Ovary (tissue), 9 donors: ENCODE results near the gene PTPRK. TPM values are rescaled to one million over a fixed set of nuclear protein-coding genes. Genes with fewer than 3 reads are reported as not detected.

Experiments used
- DNase-seq, 5 donors: peaks; one replicate each; pipeline ENCODE4 v3.0.0-alpha.2; 2019 to 2020
- H3K27ac ChIP-seq, 2 donors: fragments of 200-600 bp; one replicate each; pipeline versions ENCODE4 v1.5.1 to v1.8.0; 2019 to 2022
- H3K27me3 ChIP-seq: fragments of 200-600 bp; one replicate; pipeline ENCODE4 v1.8.0; 2022
- H3K36me3 ChIP-seq: fragments of 200-600 bp; sonication (generic); one replicate; pipeline ENCODE4 v1.5.1; 2019
- H3K4me1 ChIP-seq: one replicate; pipeline ENCODE4 v1.8.1; 2013; ENCODE audit warnings: mild to moderate bottlenecking, moderate library complexity; ENCODE audit not compliant: insufficient read depth
- H3K4me3 ChIP-seq: fragments of 200-600 bp; sonication (generic); one replicate; pipeline ENCODE4 v1.5.1; 2017
- H3K9me3 ChIP-seq, 2 donors: fragments of 200-600 bp in 1 of 2; sonication (generic) in 1 of 2; one replicate each; pipeline versions ENCODE4 v1.5.1 to v1.8.1; 2013 to 2019; ENCODE audit warnings: mild to moderate bottlenecking in 1 of 2, moderate library complexity in 1 of 2
- CTCF ChIP-seq, 3 donors: fragments of 450-650 bp in 2 of 3; fragments of 200-600 bp in 1 of 3; IDR thresholded peaks; one replicate each; pipeline versions ENCODE4 v1.5.1 to v1.8.0; 2016 to 2022; ENCODE audit warnings: antibody characterized with exemption in 3 of 3, mild to moderate bottlenecking in 1 of 3
- EP300 ChIP-seq: sonication (generic); formaldehyde crosslinking; IDR thresholded peaks from one replicate; pipeline ENCODE4 v1.6.1; 2017; ENCODE audit warnings: antibody characterized with exemption
- POLR2A ChIP-seq: fragments of 450-650 bp; IDR thresholded peaks from one replicate; pipeline ENCODE4 v1.6.1; 2017; ENCODE audit warnings: antibody characterized with exemption, mild to moderate bottlenecking, moderate library complexity
- WGBS, 3 donors: extraction: QIAGEN DNeasy Blood & Tissue Kit in 1 of 3; methylation state at CpG; one replicate each; pipeline versions ENCODE4 v1.1.5 to v1.1.7; 2013 to 2017; 5-methylcytosine and 5-hydroxymethylcytosine counted together
- intact Hi-C, 4 donors: fragments of 100-400 bp; cut with DNase I; formaldehyde crosslinking; loops; one replicate each; pipeline versions ENCODE4 v1.11.0 to v1.15.1; 2022 to 2023
- polyA plus RNA-seq, 2 donors: library from polyadenylated mRNA; stranded (reverse); fragments of 200-250 nt in 1 of 2; fragments of 350-450 nt in 1 of 2; fragmentation: Illumina TruSeq in 1 of 2; extraction: RNeasy Lipid Tissue Mini Kit (QIAGEN cat#74804) in 1 of 2; gene quantifications; one replicate each; pipeline ENCODE4 v1.2.3, GENCODE V29; 2013 to 2014
- total RNA-seq, 7 donors: library from RNA; depleted of rRNA in 2 of 7; stranded (reverse); fragments of >200 nt in 2 of 7; fragmentation: NEBNext Ultra II Directional in 3 of 7; extraction: Animal tissue kit (Norgen Biotek cat#: 25700) in 3 of 7; gene quantifications; one replicate each; pipeline versions ENCODE4 v1.1.0 to v1.2.4, GENCODE V29; 2016 to 2023
- donor health status: DM: no; HTN: no; CAD: no; lungs with moderate emphysema.
- donor health status: DM: no; HTN: no; CAD: no.
- donor health status: Bipolar disorder and iron deficiency.
- donor health status: DM: yes; HTN: yes; CAD: no.
- donor health status: DM: no; HTN: no; CAD: no.
- donor health status: DM: yes; HTN: yes; CAD: no.

The PTPRK gene
- total and polyA plus RNA-seq, 9 donors: 24.0 to 50.7 (median 44.1) TPM

GRCh38 chr6:128389820-128390534 is 130.4 kb downstream of the PTPRK start:
- no peak for DNase-seq
- no peak overlapping the region for H3K27ac ChIP-seq
- WGBS, 3 donors: 37 to 55% (median 48%) methylated on average over 4 of the region's 4 CpGs
- TF ChIP-seq CTCF (IDR thresholded peaks at IDR 0.05) (no peak), EP300 (no peak)
- no peaks in the 10 kb centered on the region for H3K4me1 ChIP-seq
- H3K27me3 ChIP-seq: no peaks in the 10 kb centered on the region
- intact Hi-C loops: no loop called here
- H3K4me3 ChIP-seq: no peak overlapping the region
- H3K9me3 ChIP-seq: no peaks in the 10 kb centered on the region
- no peaks in the 10 kb centered on the region for H3K36me3 ChIP-seq

- H3K27ac ChIP-seq: no peak overlapping the region
- no peak for DNase-seq
- H3K27me3 ChIP-seq: no peaks in the 10 kb centered on the region
- no peaks in the 10 kb centered on the region for H3K36me3 ChIP-seq
- intact Hi-C loops: no loop called here
- H3K4me1 ChIP-seq: no peaks in the 10 kb centered on the region
- H3K4me3 ChIP-seq: no peak overlapping the region
- 0% methylated on average over 1 of the region's 1 CpG for WGBS, 3 donors
- TF ChIP-seq POLR2A (no peak), EP300 (no peak), CTCF (IDR thresholded peaks at IDR 0.05) (no peak)
- H3K9me3 ChIP-seq: no peaks in the 10 kb centered on the region
Observed at GRCh38 chr6:128388380-128388779, 132.0 kb downstream of the PTPRK start.

GRCh38 chr6:128380891-128381290 is 139.5 kb downstream of the PTPRK start:
- Histone ChIP-seq H3K4me3 (no peak overlapping the region), H3K9me3 (peaks cover 0 to 7% of the 10 kb centered on the region in 2 donors), H3K4me1 (peaks cover 4% of the 10 kb centered on the region), H3K36me3 (no peaks in the 10 kb centered on the region), H3K27me3 (no peaks in the 10 kb centered on the region), H3K27ac (peak overlapping the region in 1 of 2 donors; percentile 57)
- intact Hi-C loops: no loop called here
- no peak for DNase-seq
- TF ChIP-seq CTCF (IDR thresholded peaks at IDR 0.05) (no peak), EP300 (no peak), POLR2A (no peak)

GRCh38 chr6:128379577-128379976 is 140.8 kb downstream of the PTPRK start:
- H3K9me3 ChIP-seq: peaks cover 5 to 7% of the 10 kb centered on the region in 2 donors
- H3K36me3 ChIP-seq: no peaks in the 10 kb centered on the region
- H3K4me3 ChIP-seq: no peak overlapping the region
- peaks cover 4% of the 10 kb centered on the region for H3K4me1 ChIP-seq
- intact Hi-C loops: no loop called here
- no peak for TF ChIP-seq EP300
- TF ChIP-seq POLR2A: no peak
- no peak for TF ChIP-seq CTCF (IDR thresholded peaks at IDR 0.05)
- no peak for DNase-seq
- peak overlapping the region in 1 of 2 donors; percentile 57 for H3K27ac ChIP-seq
- H3K27me3 ChIP-seq: no peaks in the 10 kb centered on the region
